GM12878 (cell line): ENCODE data around the gene TTC9C. TPM values are rescaled to one million over a fixed set of nuclear protein-coding genes. Genes with fewer than 3 reads are reported as not detected.
A peak's percentile ranks its signal among the peaks of the same experiment; 100 is the strongest.

Experiments used
- BACH1 ChIP-seq: fragments of 450-650 bp; IDR thresholded peaks from 2 replicates; pipeline ENCODE4 v1.6.1; 2017; ENCODE audit warnings: mild to moderate bottlenecking, borderline replicate concordance
- CBFB ChIP-seq: IDR thresholded peaks from 2 replicates; pipeline ENCODE4 v1.6.1; 2016; ENCODE audit warnings: antibody characterized with exemption, low read depth
- EED ChIP-seq: sonication (generic); IDR thresholded peaks from 2 replicates; pipeline ENCODE4 v1.6.1; 2016; ENCODE audit warnings: antibody characterized with exemption, low read depth
- GATAD2B ChIP-seq: fragments of 450-650 bp; conservative IDR thresholded peaks from 2 replicates; pipeline ENCODE4 v1.6.1; 2017; ENCODE audit warnings: low read depth, mild to moderate bottlenecking, moderate library complexity
- MAX ChIP-seq: IDR thresholded peaks from 2 replicates; pipeline ENCODE4 v1.6.1; 2012; ENCODE audit warnings: low read depth, low read length, improper control_type of control experiment
- MTA2 ChIP-seq: fragments of 450-650 bp; IDR thresholded peaks from 2 replicates; pipeline ENCODE4 v1.6.1; 2016; ENCODE audit warnings: low read depth, mild to moderate bottlenecking, moderate library complexity
- MTA3 ChIP-seq: IDR thresholded peaks from 2 replicates; pipeline ENCODE4 v1.6.1; 2012; ENCODE audit warnings: low read length, inconsistent platforms, borderline replicate concordance
- NR2C2 ChIP-seq: IDR thresholded peaks from 2 replicates; pipeline ENCODE4 v1.6.1; 2011; ENCODE audit warnings: borderline replicate concordance, low read depth; ENCODE audit not compliant: control insufficient read depth, insufficient read length
- PML ChIP-seq: IDR thresholded peaks from 2 replicates; pipeline ENCODE4 v1.6.1; 2012; ENCODE audit warnings: low read length, inconsistent platforms
- POU2F2 ChIP-seq: IDR thresholded peaks from 3 replicates; pipeline ENCODE4 v1.6.1; 2011; ENCODE audit warnings: low read depth, mild to moderate bottlenecking, low read length, borderline replicate concordance
- RELB ChIP-seq: fragments of 450-650 bp; IDR thresholded peaks from 2 replicates; pipeline ENCODE4 v1.6.1; 2017; ENCODE audit warnings: low read depth, mild to moderate bottlenecking, moderate library complexity
- SRF ChIP-seq, 2 experiments: IDR thresholded peaks; 2 replicates each; pipeline ENCODE4 v1.6.1; 2011; ENCODE audit warnings: low read depth in 2 of 2, low read length in 2 of 2, mild to moderate bottlenecking in 1 of 2, moderate library complexity in 1 of 2
- SUZ12 ChIP-seq: fragments of 200-600 bp; sonication (generic); IDR thresholded peaks from one replicate; pipeline ENCODE4 v1.6.1; 2018; ENCODE audit warnings: antibody characterized with exemption, mild to moderate bottlenecking; ENCODE audit not compliant: unreplicated experiment
- WRNIP1 ChIP-seq: IDR thresholded peaks from 2 replicates; pipeline ENCODE4 v1.6.1; 2011; ENCODE audit warnings: low read depth, low read length, improper control_type of control experiment, borderline replicate concordance
- YY1 ChIP-seq: IDR thresholded peaks from 2 replicates; pipeline ENCODE4 v1.6.1; 2011; ENCODE audit warnings: low read depth, mild to moderate bottlenecking, low read length
- ZBED1 ChIP-seq: IDR thresholded peaks from 2 replicates; pipeline ENCODE4 v1.6.1; 2016; ENCODE audit warnings: borderline replicate concordance
- ZNF687 ChIP-seq: fragments of 450-650 bp; IDR thresholded peaks from 2 replicates; pipeline ENCODE4 v1.6.1; 2017; ENCODE audit warnings: mild to moderate bottlenecking, moderate library complexity
- polyA plus RNA-seq, 11 experiments: library from polyadenylated mRNA; depleted of rRNA in 4 of 11; unstranded in 6 of 11; stranded (reverse) in 5 of 11; fragments of >200 nt; fragmentation: Nextera tagmentation in 4 of 11; fragmentation: Illumina TruSeq in 1 of 11; extraction: Ambion mirVana in 4 of 11; extraction: Trizol in 1 of 11; gene quantifications; 1 replicate in 1 of 11; 2 replicates in 10 of 11; pipeline versions ENCODE4 v1.2.1 to v1.2.3, GENCODE V29; 2011 to 2016; ENCODE audit warnings: inconsistent platforms in 2 of 11, missing spikeins in 2 of 11, low read depth in 1 of 11
- total RNA-seq, 4 experiments: library from RNA; depleted of rRNA in 3 of 4; stranded (reverse); fragments of >200 nt in 3 of 4; fragmentation: Illumina TruSeq in 1 of 4; extraction: Trizol in 1 of 4; gene quantifications; 2 replicates each; pipeline versions ENCODE4 v1.2.1 to v1.2.3, GENCODE V29; 2013 to 2021
- TF ChIP-seq, protein P1 (sequence below), 3 experiments: IDR thresholded peaks in 2 of 3; conservative IDR thresholded peaks in 1 of 3; 2 replicates each; pipeline ENCODE4 v1.5.1; 2011; ENCODE audit warnings: low read depth in 3 of 3, low read length in 3 of 3, mild to moderate bottlenecking in 3 of 3, control low read depth in 2 of 3, moderate library complexity in 2 of 3, inconsistent platforms in 1 of 3, mixed read lengths in 1 of 3; ENCODE audit not compliant: control insufficient read depth in 2 of 3, insufficient read depth in 1 of 3; ENCODE audit errors: extremely low read depth in 1 of 3

TTC9C gene
- total and polyA plus RNA-seq, 10 of the 15 experiments (the other 5 are each of a cell fraction or from before 2014, with no cell fraction given), result 42.0 to 72.3 (median 50.4) TPM

GRCh38 chr11:62709247-62710000 lies 18.9 kb upstream of the TTC9C start (continued):
- TF ChIP-seq, protein P1, sequence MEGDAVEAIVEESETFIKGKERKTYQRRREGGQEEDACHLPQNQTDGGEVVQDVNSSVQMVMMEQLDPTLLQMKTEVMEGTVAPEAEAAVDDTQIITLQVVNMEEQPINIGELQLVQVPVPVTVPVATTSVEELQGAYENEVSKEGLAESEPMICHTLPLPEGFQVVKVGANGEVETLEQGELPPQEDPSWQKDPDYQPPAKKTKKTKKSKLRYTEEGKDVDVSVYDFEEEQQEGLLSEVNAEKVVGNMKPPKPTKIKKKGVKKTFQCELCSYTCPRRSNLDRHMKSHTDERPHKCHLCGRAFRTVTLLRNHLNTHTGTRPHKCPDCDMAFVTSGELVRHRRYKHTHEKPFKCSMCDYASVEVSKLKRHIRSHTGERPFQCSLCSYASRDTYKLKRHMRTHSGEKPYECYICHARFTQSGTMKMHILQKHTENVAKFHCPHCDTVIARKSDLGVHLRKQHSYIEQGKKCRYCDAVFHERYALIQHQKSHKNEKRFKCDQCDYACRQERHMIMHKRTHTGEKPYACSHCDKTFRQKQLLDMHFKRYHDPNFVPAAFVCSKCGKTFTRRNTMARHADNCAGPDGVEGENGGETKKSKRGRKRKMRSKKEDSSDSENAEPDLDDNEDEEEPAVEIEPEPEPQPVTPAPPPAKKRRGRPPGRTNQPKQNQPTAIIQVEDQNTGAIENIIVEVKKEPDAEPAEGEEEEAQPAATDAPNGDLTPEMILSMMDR (IDR thresholded peaks at IDR 0.05 in 2 of 3, conservative IDR thresholded peaks at IDR 0.05 in 1 of 3; ENCODE audit: control insufficient read depth in 2 of 3, extremely low read depth in 1 of 3, insufficient read depth in 1 of 3, low read depth in 3 of 3, low read length in 3 of 3), result no peak
- TF ChIP-seq MAX, result peak; percentile 76
- peak; percentile 72; the same call in 1 of the 2 replicates for TF ChIP-seq MTA3
- TF ChIP-seq ZNF687, result no peak
- no peak for TF ChIP-seq SUZ12
- TF ChIP-seq POU2F2, result peak; percentile 47; the same call in 2 of the 3 replicates
- peak; percentile 97; the same call in 1 of the 2 replicates for TF ChIP-seq PML
- TF ChIP-seq EED, result no peak
- TF ChIP-seq RELB, result peak; percentile 97
- peak; percentile 83 to 93 for TF ChIP-seq SRF (IDR thresholded peaks at IDR 0.05; ENCODE audit: low read depth in 2 of 2, low read length in 2 of 2)
- TF ChIP-seq CBFB, result no peak
- 0 out of 2 replicates have a peak, but pooled peaks have one; percentile 9 for TF ChIP-seq MTA2
- peak; percentile 100 for TF ChIP-seq YY1
- 0 out of 2 replicates have a peak, but pooled peaks have one; percentile 43 for TF ChIP-seq GATAD2B
- TF ChIP-seq WRNIP1, result no peak
- TF ChIP-seq BACH1, result 0 out of 2 replicates have a peak, but pooled peaks have one; percentile 28
- TF ChIP-seq NR2C2, result no peak
- TF ChIP-seq ZBED1, result peak; percentile 87; the same call in 1 of the 2 replicates
